HG03558 (cell line): ENCODE measurements around the gene RSPH6A.
"Not testable (repeated sequence)": the region's sequence is repeated elsewhere in the genome, so short reads cannot be mapped to it uniquely, and the experiment has no call there.

ENCODE experiments used
- ATAC-seq: cut with Tn5 transposase; IDR thresholded peaks from one replicate; pipeline ENCODE4 v1.9.1; 2021; ENCODE audit warnings: moderate number of reproducible peaks; ENCODE audit not compliant: unreplicated experiment; ENCODE audit errors: extremely low read depth

RSPH6A gene

DNA sequence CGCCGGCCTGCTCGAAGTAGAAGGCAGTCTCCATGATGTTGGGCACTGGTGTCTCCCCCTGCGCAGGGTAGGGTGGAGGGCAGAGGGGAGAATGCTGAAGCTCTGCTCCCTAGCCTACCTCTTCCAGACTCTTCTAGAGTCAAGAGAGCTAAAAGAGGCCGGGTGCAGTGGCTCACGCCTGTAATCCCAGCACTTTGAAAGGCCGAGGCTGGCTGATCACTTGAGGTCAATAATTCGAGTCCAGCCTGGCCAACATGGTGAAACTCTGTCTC lies 10.2 kb downstream of the RSPH6A start:
- ATAC-seq: no peak

DNA sequence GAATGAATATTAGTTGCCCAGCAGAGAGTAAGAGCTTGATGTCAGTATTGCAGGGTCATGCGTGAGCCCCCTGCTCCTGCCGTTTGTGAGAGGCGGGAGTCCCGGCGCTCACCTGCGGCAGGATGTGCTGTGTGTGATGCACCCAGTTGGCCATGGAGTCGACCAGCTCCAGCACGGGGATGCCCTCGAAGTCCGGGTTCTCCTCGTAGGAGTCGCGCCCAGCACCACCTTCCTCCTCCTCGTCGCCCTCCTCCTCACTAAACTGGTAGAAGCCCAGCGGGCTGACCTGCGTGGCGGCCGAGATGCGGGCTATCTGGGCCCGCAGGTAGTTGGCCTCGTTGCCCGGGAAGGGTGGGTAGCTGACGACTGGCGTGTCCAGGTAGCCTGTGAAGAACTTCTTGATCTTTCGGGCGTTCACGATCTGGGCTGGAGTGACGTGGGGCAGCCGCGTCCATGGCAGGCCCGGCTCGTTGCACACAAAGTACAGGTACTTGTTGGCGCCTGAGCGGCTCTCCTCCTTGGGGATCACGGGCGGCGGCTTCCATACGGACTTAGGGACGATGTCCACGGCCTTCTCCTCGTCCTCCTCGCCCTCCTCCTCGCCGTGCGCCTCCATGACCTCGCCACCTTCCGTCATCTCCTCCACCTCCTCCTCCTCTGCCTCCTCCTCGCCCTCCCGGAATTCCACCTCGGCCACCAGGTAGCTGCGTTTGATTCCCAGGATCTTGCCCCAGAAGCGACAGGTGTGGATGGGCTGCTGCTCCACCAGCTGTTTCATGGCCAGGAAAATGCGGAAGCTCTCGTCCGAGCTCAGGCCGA lies 10.8 kb downstream of the RSPH6A start:
- ATAC-seq: no peak

GRCh38 chr19:45801603-45802175 lies 13.4 kb downstream of the RSPH6A start:
- no peak for ATAC-seq

DNA sequence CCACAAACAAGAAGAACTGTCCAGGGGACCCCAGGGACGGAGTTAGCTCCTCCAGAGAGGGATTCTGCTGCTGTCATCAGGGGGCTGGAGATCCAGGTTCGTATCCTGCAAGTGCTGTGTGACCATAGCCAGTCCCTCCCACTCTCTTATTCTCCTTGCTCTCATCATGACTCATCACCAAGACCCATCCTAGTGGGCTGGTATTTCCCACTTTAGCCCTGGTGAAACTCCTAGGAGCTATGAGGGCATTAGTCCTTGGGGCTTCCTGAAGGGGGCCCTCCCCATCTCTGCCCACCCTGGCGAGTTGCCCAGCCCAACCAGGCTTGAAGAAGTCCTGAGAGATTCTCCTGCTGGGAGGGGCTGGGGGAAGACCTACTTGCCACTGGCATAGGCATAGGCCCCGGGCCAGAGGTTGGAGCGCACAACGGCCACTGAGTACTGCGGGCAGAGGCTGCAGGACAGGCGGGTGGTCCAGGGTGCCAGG lies 15.0 kb downstream of the RSPH6A start:
- no peak for ATAC-seq

- ATAC-seq: not testable (repeated sequence)
These were observed 15.6 kb downstream of the RSPH6A start for GRCh38 chr19:45799541-45799940.

- ATAC-seq: no peak
These were observed 16.1 kb downstream of the RSPH6A start for GRCh38 chr19:45798995-45799517.

GRCh38 chr19:45794627-45795026 lies 20.5 kb downstream of the RSPH6A start:
- no peak for ATAC-seq

DNA sequence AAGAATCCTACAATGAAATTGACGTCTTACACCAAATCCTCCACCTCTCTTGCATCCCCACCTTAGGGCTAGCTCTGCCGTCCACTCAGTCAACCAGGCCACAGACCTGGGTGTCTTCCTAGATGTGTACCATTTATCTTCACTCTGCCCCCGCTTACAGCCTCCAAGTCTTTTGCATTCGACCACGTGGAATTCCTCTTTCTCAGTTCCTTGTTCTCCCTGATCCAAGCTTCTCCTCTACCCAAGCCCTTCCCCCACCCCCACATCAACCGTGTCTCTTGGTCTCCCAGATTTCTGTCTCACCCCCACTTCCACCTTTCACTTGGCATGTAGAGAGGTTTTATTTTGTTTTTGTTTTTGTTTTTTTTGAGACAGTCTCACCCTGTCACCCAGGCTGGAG lies 21.2 kb downstream of the RSPH6A start:
- no peak for ATAC-seq

- no peak for ATAC-seq
These were observed 21.9 kb downstream of the RSPH6A start for GRCh38 chr19:45793178-45793564.

DNA sequence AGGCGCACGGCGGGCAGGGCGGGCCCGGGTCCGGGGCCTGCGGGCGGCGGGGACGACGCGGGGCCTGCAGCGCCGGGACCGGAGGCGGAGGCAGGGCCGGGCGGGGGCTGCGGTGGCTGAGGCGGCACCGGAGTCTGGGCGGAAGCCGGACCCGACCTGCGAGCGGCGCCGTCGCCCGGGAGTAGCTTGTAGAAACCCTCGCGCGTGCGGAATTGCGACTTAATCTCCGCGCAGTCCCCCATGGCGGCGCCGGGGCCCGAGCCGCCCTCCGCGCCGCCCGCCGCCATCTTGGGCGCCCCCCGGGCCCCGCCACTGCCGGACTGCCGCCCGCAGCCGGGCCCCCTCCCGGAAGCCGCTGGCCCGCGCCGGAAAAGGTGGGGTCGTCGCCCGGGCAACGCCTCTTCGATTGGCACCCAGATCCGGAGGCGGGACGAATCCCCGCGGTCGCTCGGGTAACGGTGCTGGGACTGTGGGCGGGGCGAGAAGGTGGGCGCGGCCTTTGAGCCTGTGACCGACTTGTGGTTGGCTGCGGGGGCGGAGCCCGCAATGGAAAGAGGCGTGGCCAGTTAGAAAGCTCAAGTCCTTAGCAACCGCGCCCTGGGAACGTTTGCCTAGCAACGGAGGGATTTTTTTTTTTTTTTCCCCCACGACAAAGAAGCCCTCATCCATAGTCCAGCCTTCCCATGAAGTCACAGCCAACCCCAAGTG lies 22.5 kb downstream of the RSPH6A start, which contains the start of gene DMWD:
Gene DMWD, minus strand, starts transcription at position 376 of the 708 bp plus-strand sequence. Its CDS starts 89 bp downstream, at position 287.
- peak; percentile 56 for ATAC-seq

DNA sequence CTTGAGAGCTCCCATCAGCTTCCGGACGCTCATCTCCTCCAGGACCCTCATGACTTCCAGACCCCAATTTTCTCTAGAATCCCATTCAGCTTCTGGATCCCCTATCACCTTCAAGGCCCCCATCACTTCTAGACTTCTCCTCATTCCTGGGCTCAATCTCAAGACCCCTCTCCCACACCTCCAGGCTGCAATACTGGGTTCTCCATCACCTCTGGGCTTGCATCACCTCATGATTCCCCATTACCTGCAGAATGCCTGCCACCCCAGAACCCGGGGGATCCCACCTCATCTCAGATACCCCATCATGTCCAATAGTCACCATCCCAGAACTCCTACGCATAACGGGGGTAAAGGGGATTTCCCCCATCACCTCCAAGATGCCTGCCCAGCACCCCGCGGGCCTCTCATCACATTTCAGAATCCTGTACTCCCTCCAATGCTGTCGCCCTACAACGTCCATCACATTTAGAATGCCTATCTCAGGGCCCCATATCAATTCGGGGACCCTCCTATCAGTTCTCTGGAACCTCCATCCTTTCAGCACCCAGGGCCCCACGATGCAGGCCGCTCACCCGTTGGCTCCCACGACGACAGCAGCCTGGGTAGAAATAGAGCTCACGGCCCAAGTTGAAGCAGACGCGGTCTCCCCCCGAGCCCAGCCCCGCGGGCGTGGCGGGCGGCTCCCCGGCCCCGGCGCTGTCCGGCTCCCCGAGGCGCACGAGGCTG lies 23.2 kb downstream of the RSPH6A start:
- no peak for ATAC-seq

GRCh38 chr19:45790942-45791341 lies 24.2 kb downstream of the RSPH6A start:
- no peak for ATAC-seq

GRCh38 chr19:45789035-45789786 lies 25.9 kb downstream of the RSPH6A start:
- ATAC-seq: no peak

- ATAC-seq: no peak
These were observed 28.6 kb downstream of the RSPH6A start for GRCh38 chr19:45786533-45786894.

DNA sequence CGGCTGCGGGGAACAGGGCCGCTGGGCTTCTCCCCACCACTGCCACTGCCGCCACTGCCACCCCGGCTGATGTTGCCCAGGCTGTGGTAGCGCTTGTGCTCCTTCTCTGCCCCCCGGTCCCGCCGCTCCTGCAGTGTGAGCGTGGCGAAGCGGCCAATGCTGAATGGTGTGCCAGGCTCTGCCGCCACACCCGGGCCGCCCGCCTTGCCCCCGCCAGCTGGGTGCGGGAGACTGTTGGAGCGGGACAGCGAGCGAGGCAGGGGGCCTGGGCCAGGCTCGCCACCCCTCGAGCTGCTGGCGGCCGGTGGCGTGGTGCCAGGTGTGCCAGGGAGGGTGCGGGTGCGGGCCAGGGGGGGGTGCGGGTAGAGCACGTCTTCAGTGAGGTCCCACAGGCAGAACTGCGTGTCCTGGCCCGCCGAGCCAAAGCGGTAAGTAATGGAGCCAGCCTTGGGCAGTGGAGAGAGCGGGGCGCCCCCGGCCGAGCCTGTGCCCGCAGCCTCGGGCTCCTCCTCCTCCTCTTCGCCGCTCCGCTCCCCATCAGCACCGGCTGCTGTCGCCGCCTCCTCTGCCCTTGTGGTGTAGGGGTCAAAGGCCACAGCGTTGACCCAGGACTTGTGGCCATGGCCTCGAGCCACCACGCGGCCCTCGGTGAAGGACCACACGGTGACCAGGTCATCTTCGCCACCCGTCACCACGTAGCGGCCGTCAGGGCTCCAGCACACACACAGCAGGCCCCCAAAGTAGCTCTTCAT lies 29.2 kb downstream of the RSPH6A start:
- ATAC-seq: no peak

DNA sequence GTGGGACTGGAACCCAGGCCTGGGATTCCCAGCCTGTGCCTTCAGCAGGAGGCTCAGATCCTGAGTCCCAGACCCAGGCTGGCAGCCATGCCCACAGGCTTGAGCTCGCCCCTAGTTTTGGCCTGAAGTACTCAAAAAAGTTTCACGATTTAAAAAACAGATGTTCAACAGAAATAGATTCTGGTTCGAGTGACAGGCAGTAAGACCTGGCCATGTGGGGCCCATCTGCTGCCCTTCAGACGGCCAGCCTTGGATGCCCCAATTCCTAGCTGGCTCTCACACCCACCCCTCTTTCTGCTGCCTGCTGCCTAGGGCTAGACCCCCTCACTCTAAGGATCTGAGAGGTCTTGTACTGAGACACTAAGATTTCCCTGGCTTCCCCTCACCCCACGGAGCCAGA lies 30.0 kb downstream of the RSPH6A start:
- ATAC-seq: no peak

- ATAC-seq: no peak
These were observed 31.0 kb downstream of the RSPH6A start for GRCh38 chr19:45784096-45784495.

DNA sequence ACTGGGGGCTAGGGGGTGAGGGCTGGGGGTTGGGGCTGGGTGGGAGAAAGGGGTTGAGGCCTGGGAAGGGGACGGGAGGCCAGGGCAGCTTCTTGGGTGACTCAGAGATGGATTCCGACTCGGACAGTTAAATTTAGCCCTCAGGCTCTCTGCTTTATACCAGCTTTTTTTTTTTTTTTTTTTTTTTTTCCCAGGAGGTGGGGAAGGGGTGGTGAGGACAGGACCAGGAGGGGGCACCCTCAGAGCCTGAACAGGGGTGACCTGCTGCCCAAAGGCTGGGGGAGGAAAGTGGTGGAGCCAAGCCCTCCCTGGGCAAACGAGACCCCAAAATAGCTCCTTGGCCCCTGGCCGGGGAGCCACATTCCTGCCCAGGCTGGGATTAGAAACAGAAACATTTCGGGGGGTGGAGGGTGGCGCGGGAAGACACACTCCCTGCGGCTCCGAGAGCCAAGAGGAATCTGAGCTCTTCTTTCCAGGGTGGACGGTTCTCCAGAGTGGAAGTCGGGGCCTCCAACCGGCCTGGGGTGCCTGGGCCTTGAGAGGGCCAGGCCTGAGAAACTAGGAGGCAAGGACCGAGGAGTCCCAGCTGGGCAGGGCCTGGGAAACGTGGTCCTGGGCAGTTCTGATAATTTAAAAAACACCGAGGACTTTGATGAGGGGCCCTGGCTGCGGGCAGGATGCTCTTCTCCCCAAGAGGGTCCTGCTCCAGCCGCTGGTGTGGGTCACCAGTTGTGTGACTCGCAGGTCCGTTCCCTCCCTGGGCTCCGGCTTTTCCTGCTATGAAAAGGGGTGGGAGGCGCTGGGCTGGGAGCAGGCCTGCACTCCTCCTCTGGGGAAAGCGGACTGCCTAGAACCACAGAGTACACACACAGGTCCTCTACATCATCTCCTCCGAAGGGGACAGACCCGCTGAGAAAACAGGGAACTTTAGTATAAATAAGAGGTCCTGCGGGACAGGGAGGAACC lies 32.0 kb downstream of the RSPH6A start:
- ATAC-seq: no peak
